HEK293 (cell line): ENCODE results near the gene ZG16.

Experiments
- CTCF ChIP-seq: fragments of 450-650 bp; formaldehyde crosslinking; IDR thresholded peaks from 2 replicates; pipeline ENCODE4 v1.5.1; 2016; ENCODE audit warnings: missing biosample characterization, missing genetic modification characterization
- TCF7L2 ChIP-seq: IDR thresholded peaks from 2 replicates; pipeline ENCODE4 v1.6.1; 2011; ENCODE audit warnings: low read depth, mild to moderate bottlenecking, inconsistent platforms, low read length, moderate library complexity, borderline replicate concordance
- YY1 ChIP-seq: fragments of 450-650 bp; formaldehyde crosslinking; IDR thresholded peaks from 2 replicates; pipeline ENCODE4 v1.5.1; 2018; ENCODE audit warnings: missing biosample characterization, missing genetic modification characterization
- ZBTB11 ChIP-seq: fragments of 450-650 bp; formaldehyde crosslinking; conservative IDR thresholded peaks from 2 replicates; pipeline ENCODE4 v1.5.1; 2016; ENCODE audit warnings: low read depth, missing biosample characterization, missing genetic modification characterization
- ZNF398 ChIP-seq: fragments of 450-650 bp; formaldehyde crosslinking; IDR thresholded peaks from 2 replicates; pipeline ENCODE4 v1.5.1; 2017; ENCODE audit warnings: missing biosample characterization, missing genetic modification characterization
- ZNF639 ChIP-seq: fragments of 450-650 bp; formaldehyde crosslinking; IDR thresholded peaks from 2 replicates; pipeline ENCODE4 v1.5.1; 2016; ENCODE audit warnings: missing biosample characterization, missing genetic modification characterization

- no peak for TF ChIP-seq TCF7L2
- no peak for TF ChIP-seq CTCF (tag by site-specific recombination)
- TF ChIP-seq ZNF639 (tag by site-specific recombination) = no peak
- TF ChIP-seq ZBTB11 (tag by site-specific recombination) = no peak
- no peak for TF ChIP-seq YY1
- TF ChIP-seq ZNF398 = no peak
These were observed 28.1 kb downstream of the ZG16 start, which contains the start of gene MAZ for GRCh38 chr16:29806099-29806579.
